HepG2 (cell line): Measurements from ENCODE around the gene NELL2. TPM values are rescaled to one million over a fixed set of nuclear protein-coding genes. Genes with fewer than 3 reads are reported as not detected.

Experiments used
- ATAC-seq: fragments of 200-7000 bp; cut with Tn5 transposase; 3 replicates; pipeline ENCODE4 v1.9.1; 2020; ENCODE audit warnings: mild to moderate bottlenecking, moderate library complexity
- BruUV-seq: library from RNA; stranded (reverse); fragments of 400-500 nt; replicated peaks from 2 replicates; lab custom pipeline; 2021; lab: Mats Ljungman, UMichigan
- CTCF ChIA-PET: fragments of 300-600 bp; formaldehyde crosslinking; extraction: SDS; loops from one replicate; lab custom pipeline; 2021; ENCODE audit warnings: low total read pairs, inconsistent platforms, low intra/inter-chr PET ratio; lab: Yijun Ruan, JAX
- POLR2A ChIA-PET: fragments of 350-600 bp; sonication (Branson Sonifier 250); formaldehyde crosslinking; loops from one replicate; lab custom pipeline; 2020; ENCODE audit warnings: antibody characterized with exemption, inconsistent platforms; lab: Yijun Ruan, JAX
- DNase-seq: peaks from one replicate; pipeline ENCODE4 v3.0.0-alpha.2; 2015; ENCODE audit warnings: low spot score
- FAIRE-seq: peaks from 3 replicates; lab custom pipeline; 2011; peaks lifted over from hg19 to GRCh38; lab: Jason Lieb, UNC
- H2AFZ ChIP-seq: one replicate; pipeline ENCODE4 v1.6.1; 2011; ENCODE audit warnings: low read length, inconsistent platforms
- H3K27ac ChIP-seq: fragments of 300-600 bp; 3 replicates; pipeline ENCODE4 v1.8.0; 2011; ENCODE audit warnings: mixed run types, mild to moderate bottlenecking, mixed read lengths, low read length, inconsistent platforms; ENCODE audit not compliant: insufficient read depth; ENCODE audit errors: extremely low read length
- H3K27me3 ChIP-seq, 2 experiments: fragments of 200-600 bp in 1 of 2; 2 replicates in 1 of 2; 3 replicates in 1 of 2; pipeline versions ENCODE4 v1.6.0 to v1.8.0; 2011; ENCODE audit warnings: low read length in 2 of 2, mild to moderate bottlenecking in 2 of 2, moderate library complexity in 2 of 2, inconsistent platforms in 1 of 2; ENCODE audit not compliant: insufficient read depth in 2 of 2, control insufficient read depth in 1 of 2
- H3K36me3 ChIP-seq, 2 experiments: fragments of 200-600 bp in 1 of 2; replicated peaks in 1 of 2; 2 replicates in 1 of 2; 3 replicates in 1 of 2; pipeline versions ENCODE4 v1.5.1 to v1.8.0; 2011; ENCODE audit warnings: low read length in 2 of 2, inconsistent platforms in 1 of 2; ENCODE audit not compliant: insufficient read depth in 2 of 2, control insufficient read depth in 1 of 2
- H3K4me1 ChIP-seq: 2 replicates; pipeline ENCODE4 v1.5.1; 2012; ENCODE audit warnings: low read length, inconsistent platforms; ENCODE audit not compliant: insufficient read depth
- H3K4me2 ChIP-seq: 2 replicates; pipeline ENCODE4 v1.6.0; 2011; ENCODE audit warnings: low read depth, low read length, inconsistent platforms
- H3K4me3 ChIP-seq, 3 experiments: fragments of 200-600 bp in 1 of 3; sonication (generic), shearing (Covaris generic) in 1 of 3; replicated peaks in 1 of 3; 2 replicates each; pipeline ENCODE4 v1.5.1; 2011 to 2016; ENCODE audit warnings: low read length in 3 of 3, inconsistent platforms in 2 of 3, low read depth in 2 of 3, mild to moderate bottlenecking in 2 of 3, control low read depth in 1 of 3, mixed read lengths in 1 of 3; ENCODE audit not compliant: insufficient read depth in 1 of 3
- H3K79me2 ChIP-seq: one replicate; pipeline ENCODE4 v1.6.1; 2011; ENCODE audit warnings: low read length, inconsistent platforms; ENCODE audit not compliant: insufficient read depth
- H3K9ac ChIP-seq: 2 replicates; pipeline ENCODE4 v1.6.0; 2011; ENCODE audit warnings: mild to moderate bottlenecking, low read depth, low read length, inconsistent platforms; ENCODE audit not compliant: insufficient read depth
- H3K9me3 ChIP-seq: 2 replicates; pipeline ENCODE4 v1.5.1; 2012; ENCODE audit warnings: mild to moderate bottlenecking, low read length
- H4K20me1 ChIP-seq: 2 replicates; pipeline ENCODE4 v1.6.0; 2011; ENCODE audit warnings: inconsistent platforms, mild to moderate bottlenecking, low read length, moderate library complexity; ENCODE audit not compliant: insufficient read depth
- DDIT3 ChIP-seq: sonication (generic); formaldehyde crosslinking; IDR thresholded peaks from 2 replicates; pipeline ENCODE4 v1.4.0; 2020; ENCODE audit warnings: mild to moderate bottlenecking, missing genetic modification reagents
- DZIP1 ChIP-seq: sonication (generic); formaldehyde crosslinking; IDR thresholded peaks from 2 replicates; pipeline ENCODE4 v1.5.0; 2020; ENCODE audit warnings: mild to moderate bottlenecking, missing genetic modification reagents
- HMGA1 ChIP-seq: sonication (generic); formaldehyde crosslinking; conservative IDR thresholded peaks from 2 replicates; pipeline ENCODE4 v1.4.0; 2020; ENCODE audit warnings: missing genetic modification reagents
- HOXD1 ChIP-seq: sonication (generic); formaldehyde crosslinking; IDR thresholded peaks from 2 replicates; pipeline ENCODE4 v1.5.0; 2020; ENCODE audit warnings: missing genetic modification reagents
- MEF2D ChIP-seq: sonication (generic); formaldehyde crosslinking; IDR thresholded peaks from 2 replicates; pipeline ENCODE4 v1.5.1; 2020; ENCODE audit warnings: mild to moderate bottlenecking, missing genetic modification reagents
- MXD1 ChIP-seq: sonication (generic); formaldehyde crosslinking; IDR thresholded peaks from 2 replicates; pipeline ENCODE4 v1.4.0; 2020; ENCODE audit warnings: mild to moderate bottlenecking, missing genetic modification reagents
- PHF20 ChIP-seq: sonication (generic); formaldehyde crosslinking; IDR thresholded peaks from 2 replicates; pipeline ENCODE4 v1.5.0; 2020; ENCODE audit warnings: mild to moderate bottlenecking, missing genetic modification reagents
- REL ChIP-seq: sonication (generic); formaldehyde crosslinking; conservative IDR thresholded peaks from 2 replicates; pipeline ENCODE4 v1.8.0; 2022; ENCODE audit warnings: mild to moderate bottlenecking, missing genetic modification reagents, moderate library complexity
- TCF7L2 ChIP-seq: IDR thresholded peaks from 2 replicates; pipeline ENCODE4 v1.6.1; 2011; ENCODE audit warnings: mild to moderate bottlenecking, low read depth, low read length, moderate library complexity
- THAP11 ChIP-seq: IDR thresholded peaks from 2 replicates; pipeline ENCODE4 v1.6.1; 2016; ENCODE audit warnings: missing biosample characterization, missing genetic modification reagents
- ZBTB20 ChIP-seq: sonication (generic); formaldehyde crosslinking; IDR thresholded peaks from 2 replicates; pipeline ENCODE4 v1.8.1; 2023; ENCODE audit warnings: missing genetic modification reagents, low read depth, mild to moderate bottlenecking, borderline replicate concordance
- ZNF180 ChIP-seq: sonication (generic); formaldehyde crosslinking; IDR thresholded peaks from 2 replicates; pipeline ENCODE4 v1.4.0; 2020; ENCODE audit warnings: low read depth, missing genetic modification reagents, borderline replicate concordance
- ZNF350 ChIP-seq: sonication (generic); formaldehyde crosslinking; IDR thresholded peaks from 2 replicates; pipeline ENCODE4 v1.4.0; 2020; ENCODE audit warnings: mild to moderate bottlenecking, low read depth, missing genetic modification reagents, borderline replicate concordance
- ZNF484 ChIP-seq: sonication (generic); formaldehyde crosslinking; IDR thresholded peaks from 2 replicates; pipeline ENCODE4 v1.5.1; 2020; ENCODE audit warnings: mild to moderate bottlenecking, low read depth, missing genetic modification reagents, borderline replicate concordance
- WGBS: methylation state at CpG from one replicate; pipeline ENCODE4 v1.1.6; 2017; ENCODE audit warnings: low lambda C conversion rate; 5-methylcytosine and 5-hydroxymethylcytosine counted together
- in situ Hi-C: cut with HindIII; loops from 2 replicates; pipeline ENCODE4 v1.10.0; 2017; ENCODE audit warnings: low pct_unique_long_range_greater_than_20kb; ENCODE audit not compliant: extremely low pct_ligation_motif_present
- intact Hi-C: fragments of 100-400 bp; cut with micrococcal nuclease; formaldehyde crosslinking; loops from one replicate; pipeline ENCODE4 v1.10.0; 2022; ENCODE audit not compliant: unreplicated experiment
- polyA plus RNA-seq, 8 experiments: library from polyadenylated mRNA; depleted of rRNA in 3 of 8; stranded (reverse) in 7 of 8; unstranded in 1 of 8; fragments of >200 nt; fragmentation: Illumina TruSeq in 4 of 8; extraction: Trizol in 4 of 8; gene quantifications; 2 replicates each; pipeline versions ENCODE4 v1.2.1 to v1.2.3, GENCODE V29; 2011 to 2016; ENCODE audit warnings: low read depth in 4 of 8, missing spikeins in 1 of 8, mixed read lengths in 1 of 8; ENCODE audit not compliant: insufficient read depth in 1 of 8
- total RNA-seq, 5 experiments: library from RNA; depleted of rRNA; stranded (reverse); fragments of >200 nt; fragmentation: Illumina TruSeq; extraction: Trizol; gene quantifications; 2 replicates each; pipeline ENCODE4 v1.2.3, GENCODE V29; 2016; ENCODE audit warnings: low read depth in 1 of 5
- TF ChIP-seq, protein P1 (sequence below): sonication (generic); formaldehyde crosslinking; IDR thresholded peaks from 2 replicates; pipeline ENCODE4 v1.4.0; 2020; ENCODE audit warnings: missing genetic modification reagents

The NELL2 gene
- total and polyA plus RNA-seq, 2 of the 13 experiments (the other 11 are each of a cell fraction or from before 2014, with no cell fraction given), result 0.11 TPM; not detected in 1

DNA sequence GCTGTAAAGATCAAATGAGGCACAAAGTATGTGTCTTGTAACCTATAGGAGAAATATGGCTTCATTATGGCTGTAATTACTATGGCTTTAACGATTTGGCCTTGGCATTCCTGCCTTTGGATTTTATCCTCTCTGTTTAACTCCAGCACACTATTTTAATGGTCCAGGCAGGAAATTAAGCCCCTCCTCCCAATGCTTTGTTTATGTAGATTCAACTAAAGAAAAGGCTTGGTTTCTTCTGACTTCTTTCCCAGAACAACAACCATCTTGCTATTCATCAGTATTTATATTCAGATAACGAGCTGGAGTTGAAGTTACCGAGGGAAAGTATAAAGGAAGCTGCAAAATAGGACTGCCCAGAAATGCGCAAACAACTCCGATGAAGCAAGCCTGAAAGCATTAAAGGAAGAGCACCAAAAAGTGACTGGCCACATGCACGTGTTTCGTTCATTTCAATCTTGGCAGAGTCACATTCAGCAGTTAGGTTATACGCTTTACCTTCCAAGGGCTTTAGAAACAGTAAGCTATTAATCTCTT lies 104.6 kb downstream of the NELL2 start:
- no peaks in the 10 kb centered on the region for H3K9me3 ChIP-seq
- no TSS peak for BruUV-seq
- ChIA-PET POLR2A (no interaction called here), CTCF (no interaction called here)
- intact Hi-C loops, result no loop called here
- no peak overlapping the region for H3K4me2 ChIP-seq
- peaks cover 0 to 2% of the 10 kb centered on the region in 2 experiments; a peak in 1 of 5 replicates for H3K27me3 ChIP-seq
- no peaks in the 10 kb centered on the region for H4K20me1 ChIP-seq
- H3K36me3 ChIP-seq, result no peaks in the 10 kb centered on the region
- no peak for FAIRE-seq
- H3K4me1 ChIP-seq, result no peaks in the 10 kb centered on the region
- H3K4me3 ChIP-seq, result no peak overlapping the region
- no peak overlapping the region for H2AFZ ChIP-seq
- H3K27ac ChIP-seq, result no peak overlapping the region
- 35% methylated on average over 8 of the region's 8 CpGs for WGBS
- H3K79me2 ChIP-seq, result no peaks in the 10 kb centered on the region
- no peak for DNase-seq
- in situ Hi-C loops, result loop anchor here (10.0 kb wide), 1 partner anchor 153 kb away; no protein-coding TSS in a partner anchor
- H3K9ac ChIP-seq, result no peak overlapping the region
- ATAC-seq, result no peak
- TF ChIP-seq TCF7L2 (no peak), MXD1 (CRISPR knock-in tag) (no peak), DZIP1 (no peak), ZNF180 (no peak), MEF2D (CRISPR knock-in tag) (no peak), HOXD1 (CRISPR knock-in tag) (no peak), REL (CRISPR knock-in tag) (no peak), HMGA1 (no peak), DDIT3 (CRISPR knock-in tag) (no peak), THAP11 (CRISPR knock-in tag) (no peak), ZNF350 (no peak), ZNF484 (CRISPR knock-in tag) (no peak), PHF20 (CRISPR knock-in tag) (no peak), ZBTB20 (no peak)
- TF ChIP-seq, protein P1, sequence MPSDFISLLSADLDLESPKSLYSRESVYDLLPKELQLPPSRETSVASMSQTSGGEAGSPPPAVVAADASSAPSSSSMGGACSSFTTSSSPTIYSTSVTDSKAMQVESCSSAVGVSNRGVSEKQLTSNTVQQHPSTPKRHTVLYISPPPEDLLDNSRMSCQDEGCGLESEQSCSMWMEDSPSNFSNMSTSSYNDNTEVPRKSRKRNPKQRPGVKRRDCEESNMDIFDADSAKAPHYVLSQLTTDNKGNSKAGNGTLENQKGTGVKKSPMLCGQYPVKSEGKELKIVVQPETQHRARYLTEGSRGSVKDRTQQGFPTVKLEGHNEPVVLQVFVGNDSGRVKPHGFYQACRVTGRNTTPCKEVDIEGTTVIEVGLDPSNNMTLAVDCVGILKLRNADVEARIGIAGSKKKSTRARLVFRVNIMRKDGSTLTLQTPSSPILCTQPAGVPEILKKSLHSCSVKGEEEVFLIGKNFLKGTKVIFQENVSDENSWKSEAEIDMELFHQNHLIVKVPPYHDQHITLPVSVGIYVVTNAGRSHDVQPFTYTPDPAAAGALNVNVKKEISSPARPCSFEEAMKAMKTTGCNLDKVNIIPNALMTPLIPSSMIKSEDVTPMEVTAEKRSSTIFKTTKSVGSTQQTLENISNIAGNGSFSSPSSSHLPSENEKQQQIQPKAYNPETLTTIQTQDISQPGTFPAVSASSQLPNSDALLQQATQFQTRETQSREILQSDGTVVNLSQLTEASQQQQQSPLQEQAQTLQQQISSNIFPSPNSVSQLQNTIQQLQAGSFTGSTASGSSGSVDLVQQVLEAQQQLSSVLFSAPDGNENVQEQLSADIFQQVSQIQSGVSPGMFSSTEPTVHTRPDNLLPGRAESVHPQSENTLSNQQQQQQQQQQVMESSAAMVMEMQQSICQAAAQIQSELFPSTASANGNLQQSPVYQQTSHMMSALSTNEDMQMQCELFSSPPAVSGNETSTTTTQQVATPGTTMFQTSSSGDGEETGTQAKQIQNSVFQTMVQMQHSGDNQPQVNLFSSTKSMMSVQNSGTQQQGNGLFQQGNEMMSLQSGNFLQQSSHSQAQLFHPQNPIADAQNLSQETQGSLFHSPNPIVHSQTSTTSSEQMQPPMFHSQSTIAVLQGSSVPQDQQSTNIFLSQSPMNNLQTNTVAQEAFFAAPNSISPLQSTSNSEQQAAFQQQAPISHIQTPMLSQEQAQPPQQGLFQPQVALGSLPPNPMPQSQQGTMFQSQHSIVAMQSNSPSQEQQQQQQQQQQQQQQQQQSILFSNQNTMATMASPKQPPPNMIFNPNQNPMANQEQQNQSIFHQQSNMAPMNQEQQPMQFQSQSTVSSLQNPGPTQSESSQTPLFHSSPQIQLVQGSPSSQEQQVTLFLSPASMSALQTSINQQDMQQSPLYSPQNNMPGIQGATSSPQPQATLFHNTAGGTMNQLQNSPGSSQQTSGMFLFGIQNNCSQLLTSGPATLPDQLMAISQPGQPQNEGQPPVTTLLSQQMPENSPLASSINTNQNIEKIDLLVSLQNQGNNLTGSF (CRISPR knock-in tag), result no peak
